NCI-H446 treated with DMSO at 0.1 percent for 48 hours (cell line): ENCODE measurements around the gene TNIP2.

Experiments
- DNase-seq: peaks from one replicate; lab custom pipeline; 2025; lab: John Stamatoyannopoulos, UW

Gene TNIP2

GRCh38 chr4:2714918-2715317, 41.2 kb downstream of the TNIP2 start:
- no peak for DNase-seq

- no peak for DNase-seq
Observed at GRCh38 chr4:2714061-2714770, 41.9 kb downstream of the TNIP2 start.

- DNase-seq = no peak
Observed at GRCh38 chr4:2713337-2713736, 42.8 kb downstream of the TNIP2 start.

GRCh38 chr4:2712261-2712842, 43.8 kb downstream of the TNIP2 start:
- no peak for DNase-seq

GRCh38 chr4:2702770-2703169, 53.4 kb downstream of the TNIP2 start:
- DNase-seq = no peak

GRCh38 chr4:2702361-2702760, 53.8 kb downstream of the TNIP2 start:
- DNase-seq = no peak

GRCh38 chr4:2700031-2700430, 56.1 kb downstream of the TNIP2 start:
- DNase-seq = no peak

GRCh38 chr4:2699534-2699933, 56.6 kb downstream of the TNIP2 start:
- DNase-seq = no peak

- no peak for DNase-seq
Observed at GRCh38 chr4:2698951-2699505, 57.1 kb downstream of the TNIP2 start.

- no peak for DNase-seq
Observed at GRCh38 chr4:2698504-2698903, 57.6 kb downstream of the TNIP2 start.

GRCh38 chr4:2697995-2698414, 58.1 kb downstream of the TNIP2 start:
- no peak for DNase-seq

- no peak for DNase-seq
Observed at GRCh38 chr4:2696423-2696822, 59.7 kb downstream of the TNIP2 start.

- DNase-seq = no peak
Observed at GRCh38 chr4:2695346-2696060, 60.6 kb downstream of the TNIP2 start.

- DNase-seq = no peak
Observed at GRCh38 chr4:2694691-2695090, 61.4 kb downstream of the TNIP2 start.

- no peak for DNase-seq
Observed at GRCh38 chr4:2691952-2692435, 64.1 kb downstream of the TNIP2 start.
